Measurements from ENCODE around the gene ZC2HC1B. TPM values are rescaled to one million over a fixed set of nuclear protein-coding genes. Genes with fewer than 3 reads are reported as not detected.
"Not testable (repeated sequence)": the region's sequence is repeated elsewhere in the genome, so short reads cannot be mapped to it uniquely, and the experiment has no call there.

The ZC2HC1B gene
- total RNA-seq, 2 experiments from 2014 or later: not detected

- CTCF ChIA-PET; intact Hi-C loops (cut with DNase I, micrococcal nuclease); H3K4me3 ChIP-seq (ENCODE audit: low read length); H3K27me3 ChIP-seq (ENCODE audit: control insufficient read depth in 1 of 2, insufficient read depth in 2 of 2, low read length in 2 of 2); H3K27ac Mint-ChIP-seq; H3K9me3 Mint-ChIP-seq; H3K27me3 Mint-ChIP-seq; H3K27ac ChIP-seq (ENCODE audit: low read depth in 1 of 2, low read length in 2 of 2); H3K9me3 ChIP-seq (ENCODE audit: control insufficient read depth in 1 of 2, insufficient read depth in 1 of 2, low read length in 2 of 2); H3K4me1 ChIP-seq (ENCODE audit: insufficient read depth, low read length); POLR2A ChIA-PET; ATAC-seq (ENCODE audit: poor library complexity); H3K4me3 Mint-ChIP-seq; DNase-seq: not testable (repeated sequence)
- Mint-ChIP-seq H3K4me1 (ENCODE audit: low read depth) (peaks cover 26% of the 10 kb centered on the region), H3K36me3 (ENCODE audit: low read depth) (peaks cover 98% of the 10 kb centered on the region)
- H3K36me3 ChIP-seq (ENCODE audit: insufficient read depth, low read length): peaks cover 71% of the 10 kb centered on the region
Measured at GRCh38 chr6:143856762-143857161, 7.5 kb upstream of the ZC2HC1B start.

- H3K9me3 ChIP-seq (ENCODE audit: control insufficient read depth in 1 of 2, insufficient read depth in 1 of 2, low read length in 2 of 2): peaks cover 0 to 5% of the 10 kb centered on the region in 2 experiments
- ChIA-PET CTCF (no interaction called here), POLR2A (no interaction called here)
- intact Hi-C loops (cut with DNase I, micrococcal nuclease): no loop called here
- no peaks in the 10 kb centered on the region for H3K4me1 ChIP-seq (ENCODE audit: insufficient read depth, low read length)
- no peak overlapping the region for H3K4me3 Mint-ChIP-seq
- H3K4me1 Mint-ChIP-seq (ENCODE audit: low read depth): peaks cover 21% of the 10 kb centered on the region
- peaks cover 98% of the 10 kb centered on the region for H3K36me3 Mint-ChIP-seq (ENCODE audit: low read depth)
- no peak for TF ChIP-seq CTCF (IDR thresholded peaks at IDR 0.05)
- H3K36me3 ChIP-seq (ENCODE audit: insufficient read depth, low read length): peaks cover 72% of the 10 kb centered on the region
- ATAC-seq (ENCODE audit: poor library complexity) (no peak), DNase-seq (no peak)
- H3K9me3 Mint-ChIP-seq: peaks cover 5% of the 10 kb centered on the region
- H3K4me3 ChIP-seq (ENCODE audit: low read length): no peak overlapping the region
- no peak overlapping the region for H3K27ac ChIP-seq (ENCODE audit: low read depth in 1 of 2, low read length in 2 of 2)
- no peaks in the 10 kb centered on the region for H3K27me3 Mint-ChIP-seq
- no peak overlapping the region for H3K27ac Mint-ChIP-seq
- H3K27me3 ChIP-seq (ENCODE audit: control insufficient read depth in 1 of 2, insufficient read depth in 2 of 2, low read length in 2 of 2): no peaks in the 10 kb centered on the region
Measured at GRCh38 chr6:143857651-143858050, 6.6 kb upstream of the ZC2HC1B start.

GRCh38 chr6:143859891-143860660 is 4.2 kb upstream of the ZC2HC1B start:
- DNase-seq: no peak
- peaks cover 97% of the 10 kb centered on the region for H3K36me3 Mint-ChIP-seq (ENCODE audit: low read depth)
- Histone ChIP-seq H3K9me3 (ENCODE audit: control insufficient read depth in 1 of 2, insufficient read depth in 1 of 2, low read length in 2 of 2) (peaks cover 0 to 5% of the 10 kb centered on the region in 2 experiments), H3K4me3 (ENCODE audit: low read length) (no peak overlapping the region), H3K36me3 (ENCODE audit: insufficient read depth, low read length) (peaks cover 89% of the 10 kb centered on the region), H3K27ac (ENCODE audit: low read depth in 1 of 2, low read length in 2 of 2) (no peak overlapping the region), H3K4me1 (ENCODE audit: insufficient read depth, low read length) (no peaks in the 10 kb centered on the region), H3K27me3 (ENCODE audit: control insufficient read depth in 1 of 2, insufficient read depth in 2 of 2, low read length in 2 of 2) (no peaks in the 10 kb centered on the region)
- H3K27ac Mint-ChIP-seq: no peak overlapping the region
- POLR2A ChIA-PET: interaction anchor here (0.7 to 1.0 kb wide), 3 partner anchors 17 to 613 kb away, joined by 3 to 4 read pairs (median 3); partner anchors contain the start of gene LTV1
- intact Hi-C loops (cut with DNase I, micrococcal nuclease): no loop called here
- ATAC-seq (ENCODE audit: poor library complexity): no peak
- peaks cover 5% of the 10 kb centered on the region for H3K9me3 Mint-ChIP-seq
- H3K4me1 Mint-ChIP-seq (ENCODE audit: low read depth): peaks cover under 1% of the 10 kb centered on the region
- no peak for TF ChIP-seq CTCF (IDR thresholded peaks at IDR 0.05)
- H3K4me3 Mint-ChIP-seq: no peak overlapping the region
- CTCF ChIA-PET: interaction anchor here (0.7 kb wide), 1 partner anchor 127 kb away, joined by 3 read pairs; no protein-coding TSS in a partner anchor
- H3K27me3 Mint-ChIP-seq: no peaks in the 10 kb centered on the region
